ENCODE data around the gene GOLGA8R.
A peak's percentile ranks its signal among the peaks of the same experiment; 100 is the strongest.
"Not testable (repeated sequence)": the region's sequence is repeated elsewhere in the genome, so short reads cannot be mapped to it uniquely, and the experiment has no call there.

The GOLGA8R gene

GRCh38 chr15:30414160-30414559, at the start of gene GOLGA8R:
GOLGA8R (minus strand) TSS chr15:30414260; CDS start chr15:30414162, 98 bp downstream.
- DNase-seq, result not testable (repeated sequence)

- DNase-seq, result not testable (repeated sequence)
These were observed 49.8 kb upstream of the GOLGA8R start for GRCh38 chr15:30463849-30464248.

GRCh38 chr15:30462176-30462575, 48.1 kb upstream of the GOLGA8R start:
- not testable (repeated sequence) for DNase-seq

GRCh38 chr15:30452702-30453101, 38.6 kb upstream of the GOLGA8R start:
- not testable (repeated sequence) for DNase-seq

GRCh38 chr15:30438348-30438747, 24.3 kb upstream of the GOLGA8R start:
- not testable (repeated sequence) for DNase-seq

- not testable (repeated sequence) for DNase-seq
These were observed 21.8 kb upstream of the GOLGA8R start for GRCh38 chr15:30435878-30436277.

- DNase-seq, result not testable (repeated sequence)
These were observed 6.7 kb upstream of the GOLGA8R start for GRCh38 chr15:30420723-30421122.

GRCh38 chr15:30407636-30408035, 6.4 kb downstream of the GOLGA8R start:
- not testable (repeated sequence) for DNase-seq

- peak; percentile 63 for DNase-seq
These were observed 15.1 kb downstream of the GOLGA8R start for GRCh38 chr15:30398988-30399387.

GRCh38 chr15:30393664-30393991, 20.4 kb downstream of the GOLGA8R start:
- DNase-seq, result not testable (repeated sequence)

GRCh38 chr15:30392766-30393663, 21.0 kb downstream of the GOLGA8R start, which contains the start of gene CHRFAM7A:
CHRFAM7A (minus strand) TSS chr15:30393540; CDS start chr15:30383351, 10,189 bp downstream.
- DNase-seq, result not testable (repeated sequence)

GRCh38 chr15:30386318-30386887, 27.7 kb downstream of the GOLGA8R start:
- DNase-seq, result not testable (repeated sequence)

- DNase-seq, result not testable (repeated sequence)
These were observed 37.0 kb downstream of the GOLGA8R start for GRCh38 chr15:30377082-30377413.

- DNase-seq, result not testable (repeated sequence)
These were observed 37.5 kb downstream of the GOLGA8R start for GRCh38 chr15:30376375-30377081.

- not testable (repeated sequence) for DNase-seq
These were observed 38.2 kb downstream of the GOLGA8R start for GRCh38 chr15:30375872-30376271.

- DNase-seq, result not testable (repeated sequence)
These were observed 39.2 kb downstream of the GOLGA8R start for GRCh38 chr15:30374862-30375261.

GRCh38 chr15:30368271-30368670, 45.8 kb downstream of the GOLGA8R start:
- DNase-seq, result not testable (repeated sequence)

GRCh38 chr15:30367246-30367645, 46.8 kb downstream of the GOLGA8R start:
- not testable (repeated sequence) for DNase-seq

GRCh38 chr15:30361404-30361803, 52.7 kb downstream of the GOLGA8R start:
- not testable (repeated sequence) for DNase-seq

GRCh38 chr15:30360990-30361389, 53.1 kb downstream of the GOLGA8R start:
- DNase-seq, result not testable (repeated sequence)

GRCh38 chr15:30355043-30355442, 59.0 kb downstream of the GOLGA8R start:
- not testable (repeated sequence) for DNase-seq
